Measurements from ENCODE around the gene SSBP3.
A peak's percentile ranks its signal among the peaks of the same experiment; 100 is the strongest.

The SSBP3 gene

DNA sequence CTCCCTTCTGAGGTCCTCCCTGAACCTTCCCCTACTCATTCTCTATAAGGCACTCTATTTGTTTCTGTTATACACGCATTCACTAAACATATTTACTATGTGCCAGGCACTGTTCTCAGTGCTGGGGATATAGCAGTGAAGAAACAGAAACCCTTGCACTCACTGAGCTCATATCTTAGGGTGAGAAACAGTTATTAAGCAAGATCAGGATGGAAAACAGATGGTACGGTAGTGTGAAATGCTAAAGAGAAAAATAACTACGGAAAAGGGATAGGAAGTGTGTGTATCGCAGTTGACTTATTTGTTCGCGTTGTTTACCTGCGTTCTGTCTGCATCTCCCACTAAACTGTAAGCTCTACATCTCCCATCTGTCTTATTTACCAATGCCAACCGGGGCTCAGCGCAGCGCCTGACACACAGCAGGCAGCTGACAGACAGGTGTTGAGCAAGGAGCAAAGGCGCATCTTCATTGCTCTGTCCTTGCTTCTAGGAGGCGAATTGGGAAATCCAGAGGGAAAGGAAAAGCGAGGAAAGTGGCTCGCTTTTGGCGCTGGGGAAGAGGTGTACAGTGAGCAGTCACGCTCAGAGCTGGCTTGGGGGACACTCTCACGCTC lies 206.9 kb downstream of the SSBP3 start:
- no peak for DNase-seq (ENCODE audit: low read depth)
- TF ChIP-seq, protein P1, sequence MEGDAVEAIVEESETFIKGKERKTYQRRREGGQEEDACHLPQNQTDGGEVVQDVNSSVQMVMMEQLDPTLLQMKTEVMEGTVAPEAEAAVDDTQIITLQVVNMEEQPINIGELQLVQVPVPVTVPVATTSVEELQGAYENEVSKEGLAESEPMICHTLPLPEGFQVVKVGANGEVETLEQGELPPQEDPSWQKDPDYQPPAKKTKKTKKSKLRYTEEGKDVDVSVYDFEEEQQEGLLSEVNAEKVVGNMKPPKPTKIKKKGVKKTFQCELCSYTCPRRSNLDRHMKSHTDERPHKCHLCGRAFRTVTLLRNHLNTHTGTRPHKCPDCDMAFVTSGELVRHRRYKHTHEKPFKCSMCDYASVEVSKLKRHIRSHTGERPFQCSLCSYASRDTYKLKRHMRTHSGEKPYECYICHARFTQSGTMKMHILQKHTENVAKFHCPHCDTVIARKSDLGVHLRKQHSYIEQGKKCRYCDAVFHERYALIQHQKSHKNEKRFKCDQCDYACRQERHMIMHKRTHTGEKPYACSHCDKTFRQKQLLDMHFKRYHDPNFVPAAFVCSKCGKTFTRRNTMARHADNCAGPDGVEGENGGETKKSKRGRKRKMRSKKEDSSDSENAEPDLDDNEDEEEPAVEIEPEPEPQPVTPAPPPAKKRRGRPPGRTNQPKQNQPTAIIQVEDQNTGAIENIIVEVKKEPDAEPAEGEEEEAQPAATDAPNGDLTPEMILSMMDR (IDR thresholded peaks at IDR 0.05; ENCODE audit: control insufficient read depth, insufficient read depth, low read depth, low read length, missing control alignments) = no peak
- H3K4me3 ChIP-seq (ENCODE audit: control insufficient read depth, low read depth, low read length) = peak overlapping the region; percentile 93

DNA sequence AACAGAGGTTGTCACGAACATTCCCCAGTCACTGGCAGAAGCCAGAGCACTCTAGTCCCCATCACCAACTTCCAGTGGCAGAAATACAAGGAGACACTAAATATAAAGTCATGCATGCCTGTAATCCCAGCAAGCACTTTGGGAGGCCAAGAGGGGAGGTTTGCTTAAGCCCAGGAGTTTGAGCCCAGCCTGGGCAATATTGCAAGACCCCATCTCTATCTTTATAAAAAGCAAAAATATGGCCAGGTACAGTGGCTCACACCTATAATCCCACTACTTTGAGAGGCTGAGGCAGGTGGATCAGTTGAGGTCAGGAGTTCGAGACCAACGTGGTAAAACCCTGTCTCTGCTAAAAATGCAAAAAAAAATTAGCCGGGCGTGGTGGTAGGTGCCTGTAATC lies 212.7 kb downstream of the SSBP3 start:
- no peak overlapping the region for H3K4me3 ChIP-seq (ENCODE audit: control insufficient read depth, low read depth, low read length)
- TF ChIP-seq, protein P1 (IDR thresholded peaks at IDR 0.05; ENCODE audit: control insufficient read depth, insufficient read depth, low read depth, low read length, missing control alignments) = no peak
- no peak for DNase-seq (ENCODE audit: low read depth)

DNA sequence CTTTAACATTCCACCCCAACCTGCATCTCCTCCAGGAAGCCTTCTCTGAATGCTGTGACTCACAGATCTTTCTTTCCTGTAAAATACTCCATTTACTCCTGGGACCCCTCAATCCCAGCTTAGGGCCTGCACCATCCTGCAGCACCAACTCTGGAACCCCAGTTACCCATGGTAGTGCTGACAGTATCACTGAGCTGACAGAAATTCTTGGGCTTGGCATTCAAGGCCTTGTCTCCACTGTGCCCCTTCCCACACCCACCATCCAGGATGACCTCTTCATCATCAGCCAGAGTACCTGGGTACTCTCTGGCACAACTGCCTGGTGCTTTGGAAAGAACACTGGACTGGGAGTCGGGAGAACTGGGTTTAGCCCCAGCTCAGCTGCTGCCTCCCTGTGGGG lies 214.7 kb downstream of the SSBP3 start:
- TF ChIP-seq, protein P1 (IDR thresholded peaks at IDR 0.05; ENCODE audit: control insufficient read depth, insufficient read depth, low read depth, low read length, missing control alignments) = no peak

DNA sequence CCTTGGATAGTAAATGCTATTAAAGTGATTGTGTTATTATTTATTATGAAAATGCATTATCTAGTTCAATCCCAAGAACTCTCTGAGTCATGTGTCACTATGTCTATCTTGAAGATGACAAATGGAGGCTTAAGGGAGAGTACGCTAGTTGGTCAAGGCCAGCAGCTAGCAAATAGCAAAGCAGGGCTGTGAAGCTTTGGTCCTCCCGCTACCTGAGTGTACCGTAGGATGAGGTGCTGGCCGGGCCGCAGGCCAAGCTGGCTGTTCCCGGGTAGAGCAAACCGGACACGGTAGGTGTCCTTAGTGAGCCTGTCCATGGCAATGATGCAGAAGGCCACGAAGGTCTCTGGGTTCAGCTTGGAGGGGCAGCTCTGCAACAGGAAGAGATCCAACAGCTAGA lies 215.7 kb downstream of the SSBP3 start:
- TF ChIP-seq, protein P1 (IDR thresholded peaks at IDR 0.05; ENCODE audit: control insufficient read depth, insufficient read depth, low read depth, low read length, missing control alignments) = no peak
- no peak for DNase-seq (ENCODE audit: low read depth)
- no peak overlapping the region for H3K4me3 ChIP-seq (ENCODE audit: control insufficient read depth, low read depth, low read length)

More for the DNA sequence above, 214.7 kb downstream of the SSBP3 start:
- no peak for DNase-seq (ENCODE audit: low read depth)
- H3K4me3 ChIP-seq (ENCODE audit: control insufficient read depth, low read depth, low read length) = no peak overlapping the region

DNA sequence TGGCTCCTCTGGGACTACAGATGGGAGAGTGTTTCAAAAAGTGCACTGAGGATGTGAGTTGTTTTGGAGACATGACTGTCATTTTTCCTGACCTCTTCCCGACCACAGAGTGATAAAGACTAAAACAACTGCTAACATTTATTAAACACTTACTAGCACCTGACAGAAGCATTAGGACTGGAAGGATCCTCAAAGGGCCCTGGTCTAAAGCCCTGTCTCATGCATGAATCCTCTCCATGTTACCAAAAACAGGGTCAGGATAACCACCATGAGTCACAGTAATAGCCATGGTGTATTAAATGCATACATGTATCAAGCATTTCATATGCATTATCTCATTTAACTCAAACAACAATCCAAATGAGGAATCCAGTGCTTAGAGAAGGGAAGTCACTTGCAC lies 217.9 kb downstream of the SSBP3 start:
- DNase-seq (ENCODE audit: low read depth) = no peak
- H3K4me3 ChIP-seq (ENCODE audit: control insufficient read depth, low read depth, low read length) = no peak overlapping the region
- TF ChIP-seq, protein P1 (IDR thresholded peaks at IDR 0.05; ENCODE audit: control insufficient read depth, insufficient read depth, low read depth, low read length, missing control alignments) = no peak

DNA sequence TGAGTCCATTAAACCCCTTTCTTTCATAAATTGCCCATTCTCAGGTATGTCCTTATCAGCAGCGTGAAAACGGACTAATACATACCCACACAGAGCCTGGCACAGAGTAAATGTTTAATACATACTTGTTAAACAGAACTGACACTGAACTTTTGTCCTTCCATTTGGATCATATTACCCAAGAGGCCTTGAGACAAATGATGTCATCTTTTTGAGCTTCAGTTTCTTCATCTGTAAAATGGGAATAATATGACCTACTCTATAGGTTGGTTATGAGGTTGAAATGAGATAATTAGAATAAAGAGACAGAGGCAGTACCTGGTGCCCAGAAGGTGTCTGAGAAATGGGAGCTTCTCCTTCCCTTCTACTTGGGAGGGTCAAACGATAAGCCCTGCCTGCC lies 220.1 kb downstream of the SSBP3 start:
- TF ChIP-seq, protein P1 (IDR thresholded peaks at IDR 0.05; ENCODE audit: control insufficient read depth, insufficient read depth, low read depth, low read length, missing control alignments) = no peak
- no peak for DNase-seq (ENCODE audit: low read depth)
- no peak overlapping the region for H3K4me3 ChIP-seq (ENCODE audit: control insufficient read depth, low read depth, low read length)
